T-helper 1 cell (primary cell): ENCODE data around the gene C22orf23.

Experiments used
- DNase-seq, 5 donors: peaks; one replicate each; pipeline ENCODE4 v3.0.0-alpha.2; 2012 to 2020

Gene C22orf23

DNA sequence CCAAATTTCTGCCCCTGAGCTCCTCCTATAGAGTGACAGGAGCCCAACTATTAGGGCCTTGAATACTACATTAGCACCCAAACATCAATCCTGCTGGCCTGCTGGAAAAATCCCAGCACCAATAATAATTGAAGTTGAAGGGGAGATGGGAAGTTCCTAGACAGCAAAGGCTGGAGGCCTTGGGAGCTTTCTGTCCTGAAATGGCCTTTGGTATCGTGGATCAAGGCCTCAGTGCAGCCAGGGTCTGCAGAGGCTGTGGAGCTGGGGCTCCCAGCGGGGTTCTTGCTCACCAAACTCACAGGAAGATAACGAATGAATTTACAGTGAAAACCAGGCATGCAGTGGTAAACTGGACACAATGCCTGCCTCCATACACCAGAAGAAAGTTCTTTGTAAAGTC, 56.5 kb downstream of the C22orf23 start:
- no peak for DNase-seq

GRCh38 chr22:37896181-37896592, 57.2 kb downstream of the C22orf23 start:
- DNase-seq, result peak in 3 of 5 donors; percentile 32 to 83 (median 36)

GRCh38 chr22:37894939-37895670, 58.3 kb downstream of the C22orf23 start:
- DNase-seq, result no peak

DNA sequence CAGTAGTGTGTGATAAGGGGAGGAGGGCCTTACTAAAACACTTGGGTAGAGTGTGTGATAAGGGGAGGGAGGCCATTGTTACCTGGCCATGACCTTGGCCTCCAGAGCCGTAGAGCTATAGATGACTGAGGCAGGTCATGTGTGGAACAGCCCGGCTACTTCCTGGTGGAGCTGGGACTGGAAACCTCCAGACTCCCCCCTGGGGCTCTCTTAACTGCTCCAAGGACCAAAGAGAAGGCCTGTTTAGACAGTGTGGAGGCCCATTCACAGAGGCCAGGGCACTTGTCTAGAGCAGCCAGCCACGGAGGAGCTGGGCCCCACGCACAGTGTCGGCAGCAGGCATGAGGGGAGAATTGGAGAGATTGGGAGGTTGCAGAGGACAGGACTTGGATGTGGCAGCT, 59.8 kb downstream of the C22orf23 start:
- no peak for DNase-seq
